Activated CD4-positive, alpha-beta T cell treated with anti-CD3 and anti-CD28 coated beads, Interleukin-2, amount 50 U/mL, for 4 hours (primary cell): Measurements from ENCODE around the gene NME1.
"Not testable (repeated sequence)": the region's sequence is repeated elsewhere in the genome, so short reads cannot be mapped to it uniquely, and the experiment has no call there.

Experiments used
- DNase-seq, 2 experiments: peaks; one replicate each; pipeline ENCODE4 v3.0.0-alpha.2; 2020

Gene NME1

DNA sequence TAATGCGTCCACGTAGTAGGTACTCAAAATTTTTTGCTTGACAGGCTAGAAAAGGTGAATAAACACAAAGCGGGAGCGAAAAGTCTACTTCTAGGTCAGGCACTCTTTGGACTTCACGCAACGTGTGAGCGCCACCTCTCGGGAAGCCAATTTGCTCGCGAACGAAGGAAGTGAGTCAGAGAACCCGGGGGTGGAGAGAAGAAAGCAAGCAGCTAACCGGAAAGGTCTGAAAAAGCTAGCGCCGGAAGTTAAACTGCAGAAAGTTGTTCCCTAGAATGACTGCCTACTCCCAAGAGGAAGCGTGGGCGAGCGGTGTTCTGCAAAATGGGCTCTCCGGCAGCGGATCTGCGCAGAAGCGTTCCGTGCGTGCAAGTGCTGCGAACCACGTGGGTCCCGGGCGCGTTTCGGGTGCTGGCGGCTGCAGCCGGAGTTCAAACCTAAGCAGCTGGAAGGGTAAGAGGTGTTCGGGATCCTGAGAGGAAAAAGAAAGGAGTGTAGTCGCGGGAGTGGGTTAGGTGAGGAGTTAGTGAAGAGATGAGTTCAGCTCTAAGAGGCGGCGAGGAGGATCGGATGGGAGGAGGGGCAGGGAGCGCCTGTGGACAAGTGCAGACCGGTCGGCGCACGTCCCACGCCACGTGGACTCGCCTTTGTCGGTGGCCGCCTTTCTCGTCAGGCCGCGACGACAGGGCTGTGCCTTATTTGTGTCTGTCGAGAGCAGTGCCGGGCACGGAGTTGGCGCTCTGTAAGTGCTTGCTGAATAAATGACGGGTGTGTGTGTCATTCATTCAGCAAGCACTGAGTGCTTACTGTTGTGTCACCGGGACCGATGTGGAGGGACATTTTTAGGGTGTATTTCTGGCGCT lies at the start of gene NME1:
Gene NME1, plus strand, starts transcription at position 350 of the 863 bp plus-strand sequence. CDS start 2,096 bp downstream, outside the sequence.
- DNase-seq: peak; percentile 94 to 97

- DNase-seq: no peak
Observed at GRCh38 chr17:51107778-51108177, 45.6 kb upstream of the NME1 start.

DNA sequence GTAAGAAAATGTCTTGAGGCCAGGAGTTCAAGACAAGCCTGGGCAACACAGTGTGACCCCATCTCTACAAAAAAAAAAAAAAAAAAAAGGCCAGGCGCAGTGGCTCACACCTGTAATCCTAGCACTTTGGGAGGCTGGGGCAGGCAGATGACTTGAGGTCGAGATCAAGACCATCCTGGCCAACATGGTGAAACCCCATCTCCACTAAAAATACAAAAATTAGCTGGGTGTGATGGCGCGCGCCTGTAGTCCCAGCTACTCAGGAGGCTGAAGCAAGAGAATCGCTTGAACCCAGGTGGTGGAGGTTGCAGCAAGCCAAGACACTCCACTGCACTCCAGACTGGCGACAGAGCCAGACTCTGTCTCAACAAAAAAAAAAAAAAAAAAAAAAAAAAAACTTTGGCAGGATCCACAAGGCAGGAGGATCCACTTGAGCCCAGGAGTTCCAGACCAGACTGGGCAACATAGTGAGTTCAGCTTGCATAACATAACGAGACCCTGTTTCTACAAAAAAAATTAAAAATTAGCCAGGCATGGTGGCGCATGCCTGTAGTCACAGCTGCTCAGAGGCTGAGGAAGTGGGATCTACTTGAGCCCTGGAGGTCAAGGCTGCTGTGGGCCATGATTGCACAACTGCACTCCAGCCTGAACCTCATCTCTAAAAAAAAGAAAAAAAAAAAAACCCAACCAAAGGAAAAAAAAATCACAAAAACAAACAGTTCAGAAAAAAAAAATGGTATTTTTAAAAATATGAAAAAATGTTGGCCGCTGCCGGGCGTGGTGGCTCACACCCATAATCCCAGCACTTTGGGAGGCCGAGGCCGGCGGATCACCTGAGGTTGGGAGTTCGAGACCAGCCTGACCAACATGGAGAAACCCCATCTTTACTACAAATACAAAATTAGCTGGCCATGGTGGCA lies 40.8 kb upstream of the NME1 start:
- not testable (repeated sequence) for DNase-seq

DNA sequence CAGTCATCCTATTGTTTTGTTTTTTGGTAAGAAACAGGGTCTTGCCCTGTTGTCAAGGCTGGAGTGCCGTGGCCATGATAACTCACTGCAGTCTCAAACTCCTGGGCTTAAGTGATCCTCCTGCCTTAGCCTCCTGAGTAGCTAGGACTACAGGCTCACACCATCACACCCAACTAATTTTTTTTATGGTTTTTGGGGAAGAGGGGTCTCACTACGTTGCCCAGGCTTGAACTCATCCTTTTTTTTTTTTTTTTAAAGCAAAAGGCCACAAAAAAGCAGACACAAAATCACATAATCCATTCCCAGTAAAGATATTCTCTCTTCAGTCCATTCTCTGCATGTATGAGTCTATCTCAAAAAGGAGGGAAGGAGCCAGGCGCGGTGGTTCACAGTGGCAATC lies 38.2 kb upstream of the NME1 start:
- DNase-seq: no peak

- DNase-seq: no peak
Observed at GRCh38 chr17:51118330-51119195, 34.8 kb upstream of the NME1 start.

GRCh38 chr17:51119415-51120356 lies 33.7 kb upstream of the NME1 start:
- peak; percentile 9 to 11 for DNase-seq

- peak; percentile 37 to 39 for DNase-seq
Observed at GRCh38 chr17:51120357-51120738, 33.0 kb upstream of the NME1 start.

DNA sequence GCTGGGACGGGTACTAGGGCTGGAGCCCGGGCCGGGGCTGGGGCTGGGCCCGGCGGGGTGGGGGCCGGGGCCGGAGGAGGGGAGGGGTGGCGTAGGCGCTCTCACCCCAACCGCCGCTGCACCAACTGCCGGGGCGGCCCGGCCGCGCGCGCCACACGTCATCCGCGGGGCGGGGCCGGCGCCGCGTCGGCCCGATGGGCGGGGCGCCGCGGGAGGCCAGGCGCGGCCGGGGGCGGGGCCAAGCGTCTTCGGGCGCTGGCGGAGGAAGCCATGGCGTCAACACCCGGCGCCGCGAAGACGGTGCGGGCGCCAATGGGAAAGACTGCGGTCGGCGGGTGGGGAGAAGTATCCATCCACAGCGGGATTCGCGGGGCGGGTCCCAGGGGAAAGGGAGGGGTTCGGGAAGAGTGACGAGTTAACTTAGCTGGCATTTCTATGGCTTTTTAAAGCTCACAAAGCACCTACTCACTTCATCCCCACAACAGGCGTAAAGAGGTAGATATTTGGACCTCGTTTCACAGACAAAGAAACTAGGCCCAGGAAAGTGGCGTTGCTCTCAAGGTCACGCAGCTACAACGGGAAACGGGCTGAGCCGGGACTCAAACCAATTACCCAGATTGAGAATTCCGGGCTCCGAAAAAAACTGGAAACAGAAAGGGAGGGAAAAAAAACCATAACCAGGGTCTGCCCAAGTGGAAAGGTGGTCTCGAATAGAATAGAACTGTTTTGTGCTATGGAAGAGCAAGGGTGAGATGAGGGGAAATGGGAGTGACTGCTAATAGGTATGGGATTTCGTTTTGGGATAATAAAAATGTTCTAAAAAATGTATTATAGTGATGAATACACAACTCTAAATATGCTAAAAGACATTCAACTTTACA lies 32.4 kb upstream of the NME1 start, which contains the start of gene SPAG9:
Gene SPAG9, minus strand, starts transcription at position 130 of the 881 bp plus-strand sequence. CDS start 212 bp downstream, outside the sequence.
- DNase-seq: peak; percentile 80 to 85

DNA sequence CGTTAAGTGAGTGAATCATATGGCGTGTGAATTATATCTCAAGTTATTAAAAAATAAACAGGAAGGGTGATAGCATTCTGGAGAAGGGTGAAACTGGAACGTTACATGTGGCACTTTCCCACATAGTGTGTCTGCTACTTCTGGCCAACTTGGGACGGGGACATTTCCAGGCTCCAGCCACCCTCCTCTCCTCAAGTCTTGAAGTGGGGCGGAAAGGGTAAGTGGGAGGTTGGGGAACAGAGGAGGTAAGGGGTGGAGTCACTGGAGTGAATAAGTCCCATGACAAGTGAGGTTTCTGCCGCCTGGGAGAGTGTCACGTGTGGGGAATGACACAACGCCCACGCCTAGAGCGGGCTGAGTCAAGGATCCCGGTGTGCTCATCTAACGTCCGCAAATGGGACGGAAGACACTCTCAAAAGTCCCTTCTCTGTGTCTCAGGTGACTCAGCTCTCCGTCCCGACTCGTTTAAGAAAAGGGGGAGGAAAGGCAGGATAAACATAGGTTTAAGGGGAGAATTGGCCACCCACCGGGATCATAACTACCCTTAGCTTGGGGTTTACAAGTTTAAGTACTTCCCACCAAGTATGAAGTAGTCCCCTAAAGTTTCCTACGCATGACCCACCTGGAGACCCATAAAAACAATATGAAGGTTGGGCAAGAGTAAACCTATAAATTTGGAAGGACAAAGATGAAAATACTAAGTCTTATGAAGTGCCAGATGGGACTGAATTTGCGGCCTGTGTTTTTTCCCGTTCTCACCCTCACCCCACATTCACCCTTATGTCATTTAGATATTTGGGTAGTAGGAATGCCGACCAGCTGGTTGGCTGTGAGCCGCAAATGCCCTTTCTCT lies 31.5 kb upstream of the NME1 start:
- peak; percentile 83 to 88 for DNase-seq

DNA sequence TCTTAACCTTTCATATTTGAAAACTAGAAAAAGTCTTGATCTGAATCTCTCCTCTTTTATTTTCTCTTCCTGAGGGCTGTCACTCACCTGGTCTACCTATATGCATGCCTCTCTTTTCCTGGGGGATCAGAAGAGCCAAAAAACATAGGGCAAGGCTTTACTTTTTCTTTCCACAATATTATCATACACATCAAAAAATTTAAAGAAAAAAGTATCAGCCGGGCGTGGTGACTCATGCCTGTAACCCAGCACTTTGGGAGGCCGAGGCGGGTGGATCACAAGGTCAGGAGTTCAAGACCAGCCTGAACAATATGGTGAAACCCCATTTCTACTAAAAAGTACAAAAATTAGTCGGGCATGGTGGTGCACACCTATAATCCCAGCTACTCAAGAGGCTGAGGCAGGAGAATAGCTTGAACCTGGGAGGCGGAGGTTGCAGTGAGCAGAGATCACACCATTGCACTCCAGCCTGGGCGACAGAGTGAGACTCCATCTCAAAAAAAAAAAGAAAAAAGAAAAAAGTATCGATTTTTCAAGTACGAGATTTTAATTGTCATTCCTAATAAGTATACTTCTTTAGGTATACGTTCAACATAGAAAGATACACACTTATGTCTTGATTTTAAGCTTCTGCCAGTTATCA lies 30.8 kb upstream of the NME1 start:
- DNase-seq: peak in 1 of 2 experiments; percentile 15

DNA sequence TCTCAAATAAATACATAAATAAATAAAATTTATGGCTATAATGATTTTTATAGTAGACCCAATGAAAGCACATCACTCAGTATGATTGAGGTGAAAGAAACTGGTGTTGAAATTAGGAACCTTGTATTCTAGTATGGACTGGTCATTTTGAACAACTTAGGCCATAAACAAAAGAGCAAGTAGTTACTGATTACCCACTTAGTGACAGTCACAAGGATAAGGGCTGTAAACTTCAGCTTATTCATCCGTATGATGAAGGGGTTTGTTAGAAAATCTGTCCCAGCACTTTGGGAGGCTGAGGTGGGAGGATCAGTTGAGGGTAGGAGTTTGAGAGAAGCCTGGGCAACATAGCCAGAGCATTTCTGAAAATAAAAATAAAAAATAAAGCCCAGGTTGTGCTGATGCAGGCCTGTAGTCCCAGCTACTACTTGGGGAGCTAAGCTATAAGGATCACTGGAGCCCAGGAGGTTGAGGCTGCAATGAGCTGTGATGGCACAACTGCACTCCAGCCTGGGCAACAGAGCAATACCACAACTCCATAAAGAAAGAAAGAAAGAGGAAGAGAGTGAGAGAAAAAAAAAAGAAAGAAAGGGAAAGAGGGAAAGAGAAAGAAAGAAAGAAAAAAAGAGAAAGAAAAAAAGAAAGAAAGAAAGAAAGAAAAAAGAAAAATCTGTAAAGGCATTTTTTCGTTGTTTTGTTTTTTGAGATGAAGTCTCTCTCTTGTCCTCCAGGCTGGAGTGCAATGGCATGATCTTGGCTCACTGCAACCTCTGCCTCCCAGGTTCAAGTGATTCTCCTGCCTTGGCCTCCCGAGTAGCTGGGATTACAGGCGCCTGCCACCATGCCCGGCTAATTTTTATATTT lies 28.5 kb upstream of the NME1 start:
- DNase-seq: no peak

DNA sequence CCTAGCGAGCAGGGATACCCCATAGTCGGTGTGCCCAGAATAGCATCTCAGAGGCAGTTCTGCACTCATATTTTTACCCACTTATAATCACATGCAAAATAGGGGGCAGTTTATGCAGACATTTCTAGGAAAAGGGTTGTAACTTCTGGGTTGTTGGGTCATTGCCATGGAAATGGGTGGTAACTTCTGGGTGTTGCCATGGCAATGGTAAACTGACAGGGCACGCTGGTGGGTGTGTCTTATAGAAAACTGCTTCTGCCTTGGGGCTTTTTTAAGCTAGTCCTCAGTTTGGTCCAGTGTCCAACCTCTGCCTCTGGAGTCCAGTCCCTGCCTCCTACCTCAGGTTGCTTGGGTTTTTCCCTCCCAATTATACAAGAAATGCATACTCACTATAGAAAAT lies 25.3 kb upstream of the NME1 start:
- DNase-seq: no peak

GRCh38 chr17:51132964-51133319 lies 20.4 kb upstream of the NME1 start:
- DNase-seq: no peak

DNA sequence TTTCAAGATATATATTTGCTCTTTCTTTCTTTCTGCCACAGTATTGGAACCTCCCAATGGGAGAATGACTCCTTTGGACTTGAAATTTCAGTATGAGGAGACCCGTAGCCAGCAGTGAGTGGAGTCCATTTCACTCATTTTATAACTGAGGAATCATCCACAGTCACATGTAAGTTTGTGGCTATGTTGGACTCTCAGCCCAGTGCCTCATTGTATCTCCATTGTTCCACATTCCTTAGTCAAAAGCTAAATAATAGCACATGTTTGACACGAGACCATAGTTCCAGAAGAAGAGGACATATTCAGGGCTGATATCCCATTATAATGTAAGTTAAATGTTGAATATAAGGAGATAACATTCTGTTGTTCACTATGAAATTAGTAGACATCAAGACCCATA lies 20.0 kb upstream of the NME1 start:
- no peak for DNase-seq

DNA sequence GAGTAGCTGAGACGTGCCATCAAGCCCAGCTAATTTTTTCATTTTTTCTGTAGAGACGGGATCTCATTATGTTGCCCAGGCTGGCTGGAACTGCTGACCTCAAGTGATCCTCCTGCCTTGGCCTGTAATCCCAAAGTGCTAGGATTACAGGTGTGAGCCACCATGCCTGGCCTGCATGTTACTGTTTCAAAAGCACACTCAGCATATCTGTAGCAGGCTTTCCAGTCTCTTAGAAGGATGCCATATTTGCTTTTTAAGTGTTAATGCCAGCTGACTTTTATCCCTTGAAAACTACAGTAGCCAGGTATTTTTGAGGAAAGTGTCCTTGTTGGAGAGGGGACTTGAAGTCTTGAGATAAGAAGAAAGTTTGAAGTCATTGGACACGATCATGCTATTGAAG lies 17.4 kb upstream of the NME1 start:
- DNase-seq: no peak

- DNase-seq: no peak
Observed at GRCh38 chr17:51142597-51142996, 10.8 kb upstream of the NME1 start.

DNA sequence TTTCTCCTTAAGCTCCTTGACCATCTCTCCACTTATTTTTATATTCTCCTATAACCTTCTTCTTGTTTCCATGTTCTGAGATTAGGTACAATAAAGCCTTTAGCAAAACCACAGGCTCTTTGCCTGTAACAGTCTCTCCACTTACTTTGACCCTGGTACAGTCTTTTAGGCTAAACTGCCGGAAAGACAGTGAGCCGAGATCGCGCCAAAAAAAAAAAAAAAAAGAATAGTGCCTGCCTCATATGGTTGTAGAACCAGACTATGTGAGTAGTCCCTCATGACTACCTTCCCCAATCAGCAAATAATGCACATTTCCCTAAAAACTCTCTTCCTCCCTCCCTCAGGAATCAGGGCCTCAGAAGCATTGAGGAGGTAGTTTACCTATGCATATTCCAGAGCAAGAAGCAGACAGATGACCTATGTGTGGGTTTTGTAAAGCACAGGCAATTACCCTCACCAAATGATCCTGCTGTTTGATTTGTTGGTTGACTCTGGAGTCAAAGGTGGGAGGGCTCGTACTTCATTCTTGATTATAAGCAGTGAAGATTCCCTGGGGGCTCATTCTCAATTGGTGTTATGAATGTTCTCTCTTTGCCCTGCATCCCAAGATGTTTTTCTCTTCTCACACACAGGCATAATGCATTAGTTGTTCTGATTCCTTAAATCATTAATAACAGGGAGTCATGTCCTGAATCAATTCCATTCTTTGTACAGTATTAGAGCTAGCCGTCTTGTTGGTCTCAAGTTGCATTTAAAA lies 8.9 kb upstream of the NME1 start:
- DNase-seq: no peak
